Fibroblast of mammary gland (primary cell): Measurements from ENCODE around the gene UPP2.

Experiments
- DNase-seq: peaks from one replicate; pipeline ENCODE4 v3.0.0-alpha.2; 2010; ENCODE audit warnings: low read depth
- H3K4me3 ChIP-seq: 2 replicates; pipeline ENCODE4 v1.5.1; 2011; ENCODE audit warnings: low read depth, mild to moderate bottlenecking, low read length, moderate library complexity; ENCODE audit not compliant: control insufficient read depth
- TF ChIP-seq, protein P1 (sequence below): conservative IDR thresholded peaks from 2 replicates; pipeline ENCODE4 v1.5.1; 2011; ENCODE audit warnings: low read depth, low read length, inconsistent platforms; ENCODE audit not compliant: control insufficient read depth, insufficient read depth

UPP2 gene

DNA sequence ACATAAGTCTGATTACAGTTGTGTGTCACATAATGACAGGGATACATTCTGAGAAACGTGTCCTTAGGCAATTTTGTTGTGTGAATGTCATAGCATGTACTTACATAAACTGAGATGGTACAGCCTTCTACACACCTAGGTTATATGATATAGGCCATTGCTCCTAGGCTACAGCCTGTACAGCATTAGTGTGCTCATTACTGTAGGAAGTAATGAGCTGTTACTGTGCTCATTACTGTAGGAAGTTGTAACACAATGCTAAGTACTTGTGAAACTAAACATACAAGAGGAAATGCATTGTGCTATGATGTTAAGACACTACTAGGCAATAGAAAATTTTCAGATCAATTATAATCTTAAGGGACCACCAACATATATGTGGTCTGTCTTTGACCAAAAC, 72.8 kb downstream of the UPP2 start:
- TF ChIP-seq, protein P1, sequence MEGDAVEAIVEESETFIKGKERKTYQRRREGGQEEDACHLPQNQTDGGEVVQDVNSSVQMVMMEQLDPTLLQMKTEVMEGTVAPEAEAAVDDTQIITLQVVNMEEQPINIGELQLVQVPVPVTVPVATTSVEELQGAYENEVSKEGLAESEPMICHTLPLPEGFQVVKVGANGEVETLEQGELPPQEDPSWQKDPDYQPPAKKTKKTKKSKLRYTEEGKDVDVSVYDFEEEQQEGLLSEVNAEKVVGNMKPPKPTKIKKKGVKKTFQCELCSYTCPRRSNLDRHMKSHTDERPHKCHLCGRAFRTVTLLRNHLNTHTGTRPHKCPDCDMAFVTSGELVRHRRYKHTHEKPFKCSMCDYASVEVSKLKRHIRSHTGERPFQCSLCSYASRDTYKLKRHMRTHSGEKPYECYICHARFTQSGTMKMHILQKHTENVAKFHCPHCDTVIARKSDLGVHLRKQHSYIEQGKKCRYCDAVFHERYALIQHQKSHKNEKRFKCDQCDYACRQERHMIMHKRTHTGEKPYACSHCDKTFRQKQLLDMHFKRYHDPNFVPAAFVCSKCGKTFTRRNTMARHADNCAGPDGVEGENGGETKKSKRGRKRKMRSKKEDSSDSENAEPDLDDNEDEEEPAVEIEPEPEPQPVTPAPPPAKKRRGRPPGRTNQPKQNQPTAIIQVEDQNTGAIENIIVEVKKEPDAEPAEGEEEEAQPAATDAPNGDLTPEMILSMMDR: no peak
- no peak overlapping the region for H3K4me3 ChIP-seq
- DNase-seq: no peak

DNA sequence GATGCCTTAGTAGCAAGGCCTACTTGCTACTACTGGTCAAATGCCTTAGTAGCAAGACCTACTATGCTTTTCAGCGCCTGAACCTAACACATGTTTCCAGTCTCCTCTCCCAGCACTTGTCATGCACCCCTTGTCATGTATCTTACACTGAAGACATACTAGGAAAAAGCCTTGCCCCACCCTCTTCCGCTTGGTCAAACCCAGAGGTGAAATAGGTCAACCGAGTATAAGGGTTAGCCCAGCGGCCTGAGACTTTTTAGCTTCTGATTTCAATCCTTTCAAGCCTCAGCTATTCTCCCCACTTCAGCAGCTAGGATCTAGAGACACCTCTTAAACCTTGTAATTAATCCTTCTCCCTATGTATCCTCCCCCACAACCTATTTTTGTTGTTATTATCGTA, 73.3 kb downstream of the UPP2 start:
- DNase-seq: no peak
- no peak overlapping the region for H3K4me3 ChIP-seq
- TF ChIP-seq, protein P1: no peak

DNA sequence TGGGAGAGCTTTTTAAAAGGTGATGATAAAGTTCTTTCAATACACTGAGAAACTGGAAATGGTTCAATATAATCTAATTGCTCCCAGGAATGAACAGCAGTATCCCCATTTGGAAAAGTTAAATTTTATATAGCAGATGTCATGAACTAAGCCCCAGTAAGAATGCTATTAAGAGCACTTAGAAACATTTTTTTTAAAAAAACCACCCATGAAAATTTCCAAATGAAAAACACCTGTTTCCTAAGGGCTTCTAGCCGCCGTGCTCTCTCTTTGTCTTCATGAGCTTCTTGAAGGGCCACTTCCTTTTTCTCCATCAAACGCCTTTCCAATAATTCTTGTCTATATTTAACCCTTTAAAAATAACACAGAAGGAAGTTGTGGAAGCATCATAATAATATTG, 77.0 kb downstream of the UPP2 start:
- TF ChIP-seq, protein P1: no peak
- DNase-seq: no peak
- H3K4me3 ChIP-seq: no peak overlapping the region

DNA sequence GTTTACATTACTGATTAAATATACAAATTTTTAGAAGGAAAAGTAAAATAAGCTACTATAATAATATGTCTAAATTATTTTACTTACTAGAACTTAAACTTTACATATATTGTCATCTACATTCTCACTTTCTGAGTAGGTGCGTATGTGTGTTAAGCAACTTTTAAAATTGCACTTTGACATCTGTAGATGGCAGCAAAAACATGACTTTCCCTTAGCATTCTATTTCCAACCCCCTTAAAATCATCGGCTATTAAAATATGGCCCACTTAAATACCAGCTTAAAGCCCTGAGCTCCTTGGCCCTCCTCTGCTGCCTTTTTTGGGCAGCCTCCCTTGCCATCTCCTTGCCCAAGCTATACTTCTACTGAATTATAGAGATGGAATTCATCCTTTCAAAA, 78.0 kb downstream of the UPP2 start:
- no peak overlapping the region for H3K4me3 ChIP-seq
- peak; percentile 30 for DNase-seq
- TF ChIP-seq, protein P1: peak; percentile 35

DNA sequence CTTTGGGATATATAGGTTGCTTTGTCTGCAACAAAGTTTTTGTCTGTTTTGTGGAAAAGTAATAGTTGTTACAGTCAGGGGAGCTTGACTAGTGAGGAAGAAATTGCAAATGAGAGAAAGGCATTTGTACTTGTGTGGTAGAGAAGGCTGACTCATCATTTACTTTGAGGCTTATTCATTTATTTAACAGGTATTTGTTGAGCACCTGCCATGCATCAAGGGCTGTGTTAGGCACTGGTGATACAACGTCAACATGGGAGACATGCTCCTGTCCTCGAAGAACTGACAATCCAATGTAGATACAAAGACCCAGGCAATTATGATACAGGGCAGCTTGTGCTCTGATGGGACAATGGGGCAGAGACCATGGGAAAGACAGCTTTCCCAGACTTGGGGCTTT, 79.5 kb downstream of the UPP2 start:
- no peak for DNase-seq
- no peak overlapping the region for H3K4me3 ChIP-seq
- TF ChIP-seq, protein P1: no peak

DNA sequence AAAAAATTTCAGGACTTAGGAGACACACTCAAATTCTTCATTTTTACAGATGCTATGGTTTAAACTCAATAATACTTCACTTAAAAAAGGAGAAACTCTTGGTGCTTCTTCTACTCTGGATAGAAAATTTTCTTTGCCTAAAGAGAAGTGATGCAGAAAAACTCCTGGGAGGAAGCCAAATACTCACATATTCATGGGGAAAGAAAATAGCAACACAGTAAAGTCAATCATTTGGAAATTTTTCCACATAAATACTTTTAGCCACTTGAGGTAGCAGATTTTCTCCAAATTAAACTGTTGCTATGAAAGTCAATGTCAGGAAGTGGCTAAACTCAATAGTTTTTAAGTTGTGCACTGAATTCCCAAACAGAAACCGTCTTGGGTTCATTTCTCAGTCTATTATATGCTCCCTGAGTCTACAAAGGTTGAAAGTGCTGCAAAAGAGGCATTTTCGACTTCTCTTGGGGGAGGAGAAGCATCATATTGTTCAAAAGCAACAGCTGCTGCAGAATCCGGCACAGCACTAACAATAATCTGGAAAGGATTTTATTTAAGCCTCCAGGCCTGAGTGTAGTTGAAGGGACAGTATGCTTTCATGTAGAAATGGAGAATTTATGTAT, 81.1 kb downstream of the UPP2 start:
- no peak overlapping the region for H3K4me3 ChIP-seq
- no peak for DNase-seq
- TF ChIP-seq, protein P1: no peak

DNA sequence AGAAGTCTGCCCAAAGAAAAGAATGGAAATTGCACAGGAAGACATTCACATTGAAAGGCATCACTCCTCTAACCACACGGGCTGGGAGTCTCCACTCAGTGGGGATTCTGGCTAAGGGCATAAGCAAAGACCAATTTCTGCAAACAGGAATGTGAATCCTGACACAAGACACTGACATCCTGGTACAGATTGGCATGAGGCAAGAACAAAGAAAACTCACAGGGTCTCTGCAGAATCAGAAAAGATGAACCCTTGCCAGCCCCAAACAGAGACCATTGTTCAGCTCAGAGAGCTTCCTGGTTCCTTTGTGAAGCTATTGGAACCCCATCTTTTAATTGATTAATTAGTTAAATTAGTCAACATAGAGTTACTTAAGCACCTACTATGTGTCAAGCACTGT, 82.3 kb downstream of the UPP2 start:
- H3K4me3 ChIP-seq: no peak overlapping the region
- no peak for DNase-seq
- TF ChIP-seq, protein P1: no peak
